Brain pericyte (primary cell): ENCODE measurements around the gene CNBD2.
"Not testable (repeated sequence)": the region's sequence is repeated elsewhere in the genome, so short reads cannot be mapped to it uniquely, and the experiment has no call there.

Experiments
- DNase-seq: peaks from one replicate; pipeline ENCODE4 v3.0.0-alpha.2; 2012; ENCODE audit warnings: low read depth, low spot score

CNBD2 gene

DNA sequence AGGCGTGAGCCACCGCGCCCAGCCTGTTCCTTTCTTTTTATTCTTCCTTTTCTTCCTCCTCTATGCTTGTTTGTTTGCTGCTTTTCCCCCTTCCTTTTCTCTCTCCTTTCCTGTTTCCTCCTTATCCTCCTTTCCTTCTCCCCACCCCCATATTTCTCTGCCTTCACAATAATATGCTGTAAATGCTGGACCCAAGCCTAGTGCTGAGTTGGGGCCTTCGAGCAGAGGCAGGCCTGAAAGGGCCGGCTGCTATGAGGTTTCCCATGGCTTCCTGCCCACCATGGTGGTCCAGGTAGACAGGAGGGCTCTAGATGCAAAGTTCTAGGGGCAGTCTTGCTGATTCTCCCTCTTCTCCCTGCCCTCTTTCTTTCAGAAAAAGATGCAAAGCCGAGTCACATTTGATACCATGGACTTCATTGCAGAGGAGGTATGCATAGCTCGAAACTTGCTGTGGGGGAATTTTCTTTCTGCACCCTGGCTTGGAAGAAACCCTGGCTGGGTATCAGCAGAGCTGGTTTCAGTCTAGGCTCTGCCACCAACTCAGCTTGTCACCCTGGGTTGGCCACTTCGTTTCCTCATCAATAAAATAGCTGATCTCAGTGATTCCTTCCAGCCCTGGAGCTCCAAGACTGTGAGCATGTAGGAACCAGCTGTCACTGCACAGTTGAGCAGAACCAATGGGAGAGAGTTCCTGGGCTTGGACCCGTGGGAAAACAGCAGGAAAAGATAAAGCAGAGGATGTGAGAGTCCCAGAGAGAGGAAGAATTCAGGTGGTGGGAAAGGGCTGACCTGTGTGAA is 7.4 kb downstream of the CNBD2 start:
- DNase-seq, result no peak

DNA sequence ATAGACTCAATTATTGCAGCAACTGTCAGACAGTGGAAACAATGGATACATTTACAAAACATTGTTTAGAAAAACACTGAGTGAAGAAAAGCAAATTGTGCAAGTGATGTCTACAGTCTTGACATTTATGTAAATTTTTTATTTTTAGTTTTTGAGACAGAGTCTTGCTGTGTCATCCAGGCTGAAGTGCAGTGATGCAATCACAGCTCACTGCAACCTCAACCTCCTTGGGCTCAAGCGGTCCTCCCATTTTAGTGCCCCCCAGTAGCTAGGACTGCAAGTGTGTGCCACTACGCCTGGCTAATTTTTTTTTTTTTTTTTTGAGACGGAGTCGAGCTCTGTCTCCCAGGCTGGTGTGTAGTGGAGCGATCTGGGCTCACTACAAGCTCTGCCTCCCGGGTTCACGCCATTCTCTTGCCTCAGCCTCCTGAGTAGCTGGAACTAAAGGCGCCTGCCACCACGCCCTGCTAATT is 9.7 kb downstream of the CNBD2 start:
- DNase-seq, result no peak

DNA sequence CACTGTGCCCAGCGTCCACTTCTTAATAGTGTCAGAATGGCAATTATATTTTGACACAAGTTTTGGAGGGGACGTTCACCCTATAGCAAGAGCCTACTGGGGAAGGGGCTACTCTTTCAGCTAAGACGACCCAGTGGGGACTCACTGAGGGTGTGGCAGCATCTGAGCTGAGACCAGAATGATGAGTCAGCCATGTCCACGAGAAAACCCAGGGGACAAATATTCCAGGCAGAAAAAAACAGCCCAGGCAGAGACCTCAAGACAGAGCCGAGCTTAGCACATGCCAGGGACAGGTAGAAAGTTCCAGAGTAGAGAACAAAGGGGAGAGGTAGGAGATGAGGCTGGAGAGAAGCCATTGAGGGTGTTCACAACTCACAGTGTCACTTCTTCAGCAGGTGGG is 11.2 kb downstream of the CNBD2 start:
- DNase-seq, result no peak

DNA sequence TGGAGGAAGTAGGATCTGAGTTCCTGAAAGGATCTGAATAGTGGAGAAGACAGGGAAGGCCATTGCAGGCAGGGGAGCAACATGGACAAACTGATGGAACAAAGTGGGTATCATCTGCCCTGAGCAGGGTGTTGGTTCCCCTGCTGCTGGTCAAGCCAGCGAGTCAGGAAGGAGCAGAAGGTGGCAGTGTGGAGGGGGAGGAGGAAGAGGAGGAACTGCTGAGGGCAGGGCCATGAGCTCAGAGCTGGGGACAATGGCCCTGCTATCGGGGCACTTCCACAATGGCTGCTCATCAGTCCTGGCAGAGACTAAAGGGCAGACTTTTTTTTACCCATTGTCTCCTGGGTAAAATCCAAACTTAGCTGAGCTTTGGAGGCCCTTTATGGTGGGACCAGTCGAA is 13.6 kb downstream of the CNBD2 start:
- DNase-seq, result no peak

DNA sequence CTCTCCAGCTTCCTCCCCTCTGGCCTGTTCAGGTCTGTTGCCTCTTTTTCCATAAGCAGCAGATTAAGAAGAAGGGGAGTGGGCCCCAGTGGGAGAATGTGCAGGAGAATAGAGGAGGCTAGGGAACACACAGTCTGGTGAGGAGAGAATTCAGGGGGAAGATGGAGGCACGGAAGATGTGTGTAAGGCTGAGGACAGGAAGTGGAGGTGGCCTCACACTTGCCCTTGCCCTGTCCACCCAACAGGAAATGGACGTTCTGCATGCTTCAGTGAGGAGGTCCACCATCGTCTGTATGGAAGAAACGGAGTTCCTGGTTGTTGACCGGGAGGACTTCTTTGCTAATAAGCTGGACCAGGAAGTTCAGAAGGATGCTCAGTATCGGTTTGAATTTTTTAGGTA is 16.0 kb downstream of the CNBD2 start:
- no peak for DNase-seq

DNA sequence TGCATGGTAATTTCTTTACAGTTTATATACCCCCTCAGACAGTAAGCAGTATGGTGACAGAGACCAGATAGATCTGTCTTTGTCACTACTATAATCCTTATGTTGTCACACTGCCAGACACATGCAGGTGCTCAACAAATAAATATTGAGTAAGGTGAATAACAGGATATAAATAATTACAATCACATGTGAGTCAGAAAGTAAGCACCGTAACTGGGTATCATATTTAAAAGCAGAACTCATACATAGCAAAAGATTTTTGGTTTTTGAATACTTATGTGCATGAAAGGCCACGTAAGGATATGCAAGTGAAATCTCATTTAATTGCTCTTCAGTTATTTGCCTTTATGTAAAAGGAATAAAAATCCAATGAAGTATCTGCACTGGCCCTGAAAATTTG is 17.4 kb downstream of the CNBD2 start:
- DNase-seq, result no peak

DNA sequence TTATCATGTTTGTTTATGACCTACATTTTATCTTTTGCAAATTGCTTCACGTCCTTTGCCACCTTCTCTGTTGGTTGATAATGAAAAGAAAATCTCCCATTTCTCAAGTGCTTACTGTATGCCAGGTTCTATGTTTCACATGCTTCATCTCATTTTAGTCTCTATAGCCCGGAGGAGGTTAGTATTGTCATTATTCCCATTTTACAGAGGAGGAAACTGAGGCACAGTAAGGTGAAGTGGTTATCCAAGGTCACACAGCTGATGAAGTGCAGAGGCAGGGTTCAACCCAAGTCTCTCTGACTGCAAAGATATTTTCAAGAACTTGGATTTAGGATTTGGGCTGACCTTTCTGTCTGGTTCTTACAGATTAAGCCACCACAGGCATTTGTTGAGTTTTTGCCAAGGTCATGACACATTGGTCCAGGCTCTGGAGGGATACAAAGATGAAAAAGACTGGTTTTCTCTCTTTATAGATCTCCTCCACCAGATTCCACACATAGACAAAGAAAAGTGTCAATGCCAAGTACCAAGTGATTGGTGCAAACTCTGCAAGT is 20.6 kb downstream of the CNBD2 start:
- no peak for DNase-seq

DNA sequence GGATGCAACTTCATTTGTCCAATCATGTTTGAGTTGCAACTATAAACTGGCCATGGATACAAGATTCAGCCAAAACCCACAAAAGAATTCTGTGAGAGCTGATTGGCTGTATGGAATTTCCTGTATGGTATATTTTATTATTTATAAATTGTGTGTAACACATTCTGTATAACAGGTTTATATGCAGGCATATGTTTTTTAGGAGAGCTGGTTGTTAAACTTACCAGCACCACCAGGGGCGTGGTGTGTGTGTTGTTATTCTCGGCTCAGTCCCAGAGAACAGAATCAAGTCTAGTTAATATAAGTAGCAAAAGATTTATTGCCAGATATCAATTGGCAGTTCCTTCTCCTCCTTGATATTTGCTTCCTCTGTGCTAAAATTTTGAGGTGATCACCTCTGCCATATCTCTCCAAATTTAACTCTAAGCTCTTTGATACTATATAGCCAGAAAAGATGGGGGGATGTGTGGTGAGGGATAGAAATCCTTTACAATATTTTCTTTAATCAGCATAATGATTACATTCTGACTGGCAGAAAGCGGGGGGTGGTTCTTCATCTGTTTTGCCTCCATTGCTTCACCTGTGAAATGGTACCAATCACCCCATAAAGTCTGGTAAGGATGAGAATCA is 22.9 kb downstream of the CNBD2 start:
- DNase-seq, result no peak

DNA sequence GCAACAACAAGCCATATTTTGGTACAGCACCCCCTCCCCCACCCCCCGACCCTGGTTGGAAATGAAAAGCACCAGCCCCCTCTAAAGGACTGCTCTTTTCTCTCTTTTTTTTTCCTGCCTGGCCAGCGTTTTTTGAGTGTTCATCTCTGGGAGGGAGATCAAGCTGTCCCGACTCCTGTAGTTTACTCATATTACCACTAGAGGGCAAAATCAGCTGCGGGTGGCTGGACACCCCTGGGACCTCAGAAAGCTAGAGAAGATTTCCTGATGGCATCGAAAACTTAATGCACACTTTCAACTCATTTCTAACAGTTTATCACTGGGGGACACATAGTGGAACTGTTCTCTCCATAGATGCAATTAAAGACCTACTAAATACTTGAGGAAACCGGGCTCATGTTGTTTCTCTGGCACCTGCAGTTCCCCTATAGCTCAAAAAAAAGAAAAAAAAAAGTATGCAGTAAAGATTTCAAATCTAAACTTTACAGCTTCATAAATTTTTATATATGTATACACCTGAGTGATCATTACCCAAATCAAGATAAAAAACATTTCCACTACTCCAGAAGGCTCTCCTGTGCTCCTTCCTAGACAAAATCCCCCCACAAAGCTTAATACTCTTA is 24.4 kb downstream of the CNBD2 start:
- no peak for DNase-seq

DNA sequence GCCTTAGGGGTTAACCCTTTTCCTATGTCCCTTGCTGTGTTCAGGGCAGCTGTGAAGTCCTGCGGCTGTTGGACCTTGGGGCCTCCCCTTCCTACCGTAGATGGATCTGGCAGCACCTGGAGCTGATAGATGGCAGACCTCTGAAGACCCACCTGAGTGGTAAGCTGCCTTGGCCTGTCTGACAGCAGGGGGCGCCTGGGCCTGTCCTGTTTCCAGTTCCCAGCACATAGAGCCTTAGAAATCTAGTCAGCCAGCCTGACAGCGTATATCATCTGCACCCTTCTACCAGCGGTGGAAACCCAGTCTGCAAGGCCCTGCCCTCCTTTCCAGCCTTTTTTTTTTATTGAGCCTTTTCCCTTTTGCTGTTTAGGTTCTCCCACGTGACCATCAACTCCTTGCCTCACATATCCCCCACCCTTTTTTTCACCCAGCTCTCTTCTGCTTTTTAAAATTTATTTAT is 26.6 kb downstream of the CNBD2 start:
- DNase-seq, result peak; percentile 15

DNA sequence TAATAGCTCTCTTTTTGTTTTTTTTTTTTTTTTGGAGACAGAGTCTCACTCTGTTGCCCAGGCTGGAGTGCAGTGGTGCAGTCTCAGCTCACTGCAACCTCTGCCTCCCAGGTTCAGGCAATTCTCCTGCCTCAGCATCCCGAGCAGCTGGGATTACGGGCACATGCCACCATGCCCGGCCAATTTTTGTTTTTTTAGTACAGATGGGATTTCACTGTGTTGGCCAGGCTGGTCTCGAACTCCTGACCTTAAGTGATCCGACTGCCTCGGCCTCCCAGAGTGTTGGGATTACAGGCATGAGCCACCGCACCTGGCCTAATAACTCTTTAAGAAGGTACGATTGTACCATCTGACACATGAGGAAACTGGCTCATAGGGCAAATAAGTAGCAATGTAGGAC is 28.1 kb downstream of the CNBD2 start:
- DNase-seq, result not testable (repeated sequence)

DNA sequence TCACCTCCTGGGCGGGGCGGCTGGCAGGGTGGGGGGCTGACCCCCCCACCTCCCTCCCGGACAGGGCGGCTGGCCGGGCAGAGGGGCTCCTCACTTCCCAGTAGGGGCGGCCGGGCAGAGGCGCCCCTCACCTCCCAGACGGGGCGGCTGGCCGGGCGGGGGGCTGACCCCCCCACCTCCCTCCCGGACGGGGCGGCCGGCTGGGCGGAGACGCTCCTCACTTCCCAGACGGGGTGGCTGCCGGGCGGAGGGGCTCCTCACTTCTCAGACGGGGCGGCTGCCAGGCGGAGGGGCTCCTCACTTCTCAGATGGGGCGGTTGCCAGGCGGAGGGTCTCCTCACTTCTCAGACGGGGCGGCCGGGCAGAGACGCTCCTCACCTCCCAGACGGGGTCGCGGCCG is 32.9 kb downstream of the CNBD2 start:
- DNase-seq, result not testable (repeated sequence)

DNA sequence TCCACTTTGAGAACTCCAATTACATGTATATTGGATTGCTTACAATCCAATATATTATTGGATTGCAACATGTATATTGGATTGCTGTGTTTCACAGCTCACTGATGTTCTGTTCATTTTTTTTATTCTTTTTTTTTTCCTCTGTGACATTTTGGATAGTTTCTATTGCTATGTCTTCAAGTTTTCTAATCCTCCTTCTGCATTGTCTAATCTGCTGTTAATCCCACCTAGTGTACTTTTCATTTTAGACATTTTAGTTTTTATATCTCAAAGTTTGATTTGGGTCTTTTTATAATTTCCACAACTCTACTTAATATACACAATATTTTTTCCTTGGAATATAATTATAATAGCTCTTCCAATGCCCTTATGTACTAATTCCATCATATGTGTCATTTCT is 34.5 kb downstream of the CNBD2 start:
- DNase-seq, result no peak

DNA sequence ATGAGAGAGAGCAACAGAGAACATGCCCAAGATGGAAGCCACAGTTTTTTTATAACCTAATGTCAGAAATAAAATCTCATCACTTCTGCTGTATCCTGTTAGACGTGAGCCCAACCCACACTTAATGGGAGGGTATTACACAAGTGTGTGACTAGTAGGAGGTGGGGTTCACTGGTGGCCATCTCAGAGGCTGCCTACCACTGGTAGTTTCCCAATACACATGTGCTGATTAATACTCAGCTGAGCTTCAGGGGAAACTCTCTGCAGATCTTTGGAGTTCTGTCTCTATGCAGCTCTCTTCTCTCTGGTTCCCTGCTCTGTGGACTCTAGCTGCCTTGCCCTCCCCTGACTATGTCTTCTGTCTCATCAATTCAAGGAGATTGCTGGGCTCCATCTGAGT is 35.7 kb downstream of the CNBD2 start:
- DNase-seq, result no peak

DNA sequence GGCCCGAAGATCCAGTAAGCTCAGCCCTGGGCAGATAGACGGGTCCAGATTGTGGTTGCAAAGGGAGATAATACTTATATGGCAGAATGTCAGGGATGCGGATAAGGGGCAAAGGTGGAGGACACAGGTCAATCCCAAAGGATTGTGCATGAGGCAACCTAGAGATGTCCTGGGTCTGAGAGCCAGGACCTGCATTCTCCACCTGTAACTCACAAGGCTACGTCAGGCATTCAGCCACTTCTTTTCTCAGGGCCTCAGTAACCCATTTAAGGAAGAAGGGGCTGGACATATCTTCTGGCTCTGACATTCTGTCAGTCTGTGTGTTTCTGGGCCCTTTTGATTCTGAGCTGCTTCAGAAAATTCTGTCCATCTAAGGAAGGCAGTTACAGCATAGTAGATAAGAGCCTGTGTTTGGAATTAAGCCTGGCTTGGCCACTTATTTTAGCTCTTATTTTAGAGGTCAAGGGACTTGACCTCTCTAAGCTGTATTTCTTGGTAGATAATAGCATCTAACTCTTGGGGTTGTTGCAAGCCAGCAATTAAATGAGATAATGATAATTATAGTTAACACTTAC is 40.2 kb downstream of the CNBD2 start:
- DNase-seq, result no peak

DNA sequence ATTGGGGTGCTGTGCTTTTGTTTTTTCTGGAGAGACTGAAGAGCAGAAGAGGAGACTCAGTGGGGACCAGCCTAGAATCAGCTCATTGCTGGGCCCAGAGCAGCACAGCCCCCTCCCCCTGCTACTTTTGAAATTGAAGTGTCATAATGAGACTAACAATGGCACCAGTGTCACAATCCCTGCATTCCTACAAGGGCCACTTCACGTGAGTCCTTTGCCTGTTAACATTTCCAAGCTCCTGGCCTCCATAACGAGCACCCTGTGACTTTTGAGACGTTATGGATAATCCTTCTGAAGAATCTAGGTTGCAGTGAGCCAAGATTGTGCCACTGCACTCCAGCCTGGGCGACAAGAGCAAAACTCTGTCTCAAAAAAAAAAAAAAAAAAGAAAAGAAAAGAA is 41.7 kb downstream of the CNBD2 start:
- DNase-seq, result no peak

DNA sequence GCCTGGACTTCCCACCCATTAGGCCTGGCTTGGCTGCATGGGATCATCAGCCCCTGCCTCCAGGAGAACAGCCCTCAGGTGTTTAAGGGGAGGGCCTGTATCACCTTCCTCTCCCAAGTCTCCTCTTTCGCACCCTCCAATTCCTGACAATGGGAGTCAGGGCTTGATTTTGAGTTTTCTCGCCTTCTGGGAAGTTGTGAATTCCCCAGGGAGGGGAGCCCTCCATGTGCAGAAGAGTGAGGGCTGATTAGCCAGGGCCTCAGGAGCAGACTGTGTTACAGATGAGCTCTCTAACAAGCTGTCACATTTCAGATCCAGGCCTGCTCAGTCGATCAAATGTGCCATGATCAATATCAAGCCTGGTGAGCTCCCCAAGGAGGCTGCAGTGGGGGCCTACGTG is 42.4 kb downstream of the CNBD2 start:
- DNase-seq, result no peak

DNA sequence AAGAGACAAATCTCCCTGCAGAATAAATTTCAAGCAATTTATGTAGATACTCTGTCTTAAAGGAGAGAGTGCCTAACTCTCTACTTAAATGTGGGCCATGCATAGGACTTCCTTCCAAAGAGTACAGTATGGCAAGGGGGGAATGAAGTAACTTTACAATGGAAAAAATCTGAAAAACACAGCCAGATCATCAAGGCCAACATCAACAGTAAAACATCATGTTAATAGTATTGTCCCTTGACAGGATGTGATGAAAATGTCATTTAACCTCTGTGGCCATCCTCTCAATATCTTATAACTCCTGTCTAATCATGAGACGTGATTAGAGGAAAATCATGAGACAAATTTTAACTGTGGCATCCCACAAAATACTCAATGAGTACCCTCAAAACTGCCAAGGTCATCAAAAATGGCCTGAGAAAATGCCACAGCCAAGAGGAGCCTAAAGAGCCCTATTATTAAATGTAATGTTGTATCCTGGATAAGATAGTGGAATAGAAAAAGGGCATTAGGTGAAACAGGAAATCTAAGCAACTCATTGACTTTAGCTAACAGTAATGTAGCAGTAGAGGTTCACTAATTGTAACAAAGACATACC is 47.5 kb downstream of the CNBD2 start:
- DNase-seq, result no peak

DNA sequence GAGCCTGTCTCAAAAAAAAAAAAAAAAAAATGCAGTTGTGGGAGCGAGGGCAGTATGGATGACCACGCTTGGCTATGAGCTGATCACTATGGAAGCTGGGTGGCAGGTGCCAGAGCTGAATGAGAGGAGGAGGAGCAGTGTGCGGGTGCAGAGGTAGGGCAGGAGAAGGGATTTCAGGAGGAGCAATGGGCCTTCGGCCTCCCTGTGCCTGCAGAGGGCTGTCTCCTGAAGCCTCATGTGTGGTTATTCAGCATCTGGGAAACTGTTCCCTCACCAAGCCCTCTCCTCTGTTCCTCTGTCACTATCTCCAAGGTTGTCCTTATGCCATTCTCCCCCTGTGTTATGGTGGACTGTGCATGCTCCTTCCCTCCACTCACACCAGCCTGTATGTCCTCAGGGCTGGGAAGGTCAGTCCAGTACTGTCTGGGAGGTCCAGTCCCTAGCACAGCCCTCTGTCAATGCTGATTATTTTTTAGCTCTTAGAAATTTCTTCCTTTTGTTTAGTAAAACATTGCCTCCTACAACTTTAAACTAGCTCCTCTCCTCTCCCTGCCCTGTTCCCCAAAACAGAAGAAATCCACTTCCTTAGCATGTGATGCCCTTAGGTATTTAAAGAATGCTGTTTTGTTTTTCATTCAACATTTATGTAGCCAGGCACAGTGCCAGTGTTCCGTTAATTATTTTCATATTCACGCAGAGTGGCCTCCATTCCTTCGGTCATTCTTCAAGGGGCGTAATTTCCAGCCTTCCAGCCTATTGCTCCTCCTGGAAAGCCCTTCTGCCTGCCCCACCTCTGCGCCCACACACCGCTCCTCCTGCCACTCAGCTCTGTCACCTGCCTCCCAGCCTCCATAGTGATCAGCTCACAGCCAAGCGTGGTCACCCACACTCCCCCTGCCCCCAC is 48.9 kb downstream of the CNBD2 start:
- DNase-seq, result no peak

DNA sequence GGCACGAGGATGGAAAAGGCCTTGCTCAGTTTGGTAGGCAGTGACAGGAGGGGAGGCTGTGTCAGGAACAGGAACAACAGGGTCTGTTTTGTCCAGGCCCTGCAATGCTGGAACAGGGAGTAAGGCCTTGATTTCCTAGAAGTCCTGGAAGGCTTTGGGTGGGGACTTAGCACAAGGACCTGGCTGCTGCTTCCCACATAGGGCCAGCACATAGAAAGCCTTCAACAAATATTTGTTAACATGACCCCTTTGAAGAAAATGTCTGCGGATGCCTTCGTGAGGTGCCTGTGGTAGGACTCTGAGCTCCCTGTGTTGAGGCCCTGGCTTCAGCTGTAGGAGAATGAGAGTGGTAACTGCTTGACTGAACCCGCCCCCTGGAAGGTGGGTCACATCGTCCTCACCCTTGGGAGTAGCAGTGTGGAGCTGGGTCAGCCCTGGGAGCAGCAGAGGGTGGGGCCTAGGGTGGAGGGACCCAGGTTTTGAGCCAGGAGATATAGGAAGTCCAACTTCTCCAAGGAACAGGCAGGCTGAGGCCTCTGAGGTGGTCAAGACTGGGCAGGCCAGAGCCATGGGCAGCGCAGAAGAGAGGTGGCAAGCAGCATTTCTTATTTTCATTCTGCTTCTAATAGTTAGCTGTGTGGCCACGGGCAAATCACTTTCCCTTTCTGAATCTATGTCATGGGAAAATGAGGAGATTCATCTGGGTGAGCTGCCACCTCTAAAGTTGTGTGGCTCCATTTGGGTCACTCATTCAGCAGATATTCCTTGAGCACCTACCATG is 50.0 kb downstream of the CNBD2 start:
- DNase-seq, result no peak
